ENCODE results near the gene PHLDB2.

The PHLDB2 gene

GRCh38 chr3:111910806-111911205, 51.7 kb downstream of the PHLDB2 start:
- Histone ChIP-seq H3K9me3 (ENCODE audit: control insufficient read depth, low read depth, low read length) (no peaks in the 10 kb centered on the region), H3K9ac (ENCODE audit: low read length) (no peak overlapping the region), H3K4me1 (ENCODE audit: control insufficient read depth, low read depth, low read length) (peaks cover 19% of the 10 kb centered on the region), H3K27ac (ENCODE audit: low read length) (no peak overlapping the region), H3K4me3 (ENCODE audit: low read length) (no peak overlapping the region), H3K27me3 (ENCODE audit: control insufficient read depth, insufficient read depth, low read length) (no peaks in the 10 kb centered on the region), H3K36me3 (ENCODE audit: control insufficient read depth, low read depth, low read length) (peaks cover 7% of the 10 kb centered on the region)

- Histone ChIP-seq H3K27ac (ENCODE audit: low read length) (no peak overlapping the region), H3K9ac (ENCODE audit: low read length) (no peak overlapping the region)
Measured at GRCh38 chr3:111911446-111911845, 52.4 kb downstream of the PHLDB2 start.

GRCh38 chr3:111913163-111913763, 54.2 kb downstream of the PHLDB2 start:
- peaks cover 38% of the 10 kb centered on the region for H3K4me1 ChIP-seq (ENCODE audit: control insufficient read depth, low read depth, low read length)

More at GRCh38 chr3:111911446-111911845, 52.4 kb downstream of the PHLDB2 start:
- peaks cover 7% of the 10 kb centered on the region for H3K36me3 ChIP-seq (ENCODE audit: control insufficient read depth, low read depth, low read length)
- H3K4me3 ChIP-seq (ENCODE audit: low read length): no peak overlapping the region
- no peaks in the 10 kb centered on the region for H3K9me3 ChIP-seq (ENCODE audit: control insufficient read depth, low read depth, low read length)
- no peaks in the 10 kb centered on the region for H3K27me3 ChIP-seq (ENCODE audit: control insufficient read depth, insufficient read depth, low read length)
- peaks cover 25% of the 10 kb centered on the region for H3K4me1 ChIP-seq (ENCODE audit: control insufficient read depth, low read depth, low read length)

GRCh38 chr3:111915905-111916304, 56.8 kb downstream of the PHLDB2 start:
- Histone ChIP-seq H3K9ac (ENCODE audit: low read length) (no peak overlapping the region), H3K36me3 (ENCODE audit: control insufficient read depth, low read depth, low read length) (peaks cover 7% of the 10 kb centered on the region)

More at GRCh38 chr3:111913163-111913763, 54.2 kb downstream of the PHLDB2 start:
- Histone ChIP-seq H3K4me3 (ENCODE audit: low read length) (no peak overlapping the region), H3K27ac (ENCODE audit: low read length) (no peak overlapping the region), H3K9me3 (ENCODE audit: control insufficient read depth, low read depth, low read length) (no peaks in the 10 kb centered on the region), H3K27me3 (ENCODE audit: control insufficient read depth, insufficient read depth, low read length) (peaks cover 3% of the 10 kb centered on the region), H3K9ac (ENCODE audit: low read length) (no peak overlapping the region), H3K36me3 (ENCODE audit: control insufficient read depth, low read depth, low read length) (peaks cover 7% of the 10 kb centered on the region)

GRCh38 chr3:111917300-111917699, 58.2 kb downstream of the PHLDB2 start:
- H3K27ac ChIP-seq (ENCODE audit: low read length): no peak overlapping the region
- H3K4me1 ChIP-seq (ENCODE audit: control insufficient read depth, low read depth, low read length): peaks cover 41% of the 10 kb centered on the region
- no peaks in the 10 kb centered on the region for H3K9me3 ChIP-seq (ENCODE audit: control insufficient read depth, low read depth, low read length)
- H3K9ac ChIP-seq (ENCODE audit: low read length): no peak overlapping the region
- peaks cover 10% of the 10 kb centered on the region for H3K36me3 ChIP-seq (ENCODE audit: control insufficient read depth, low read depth, low read length)
- no peak overlapping the region for H3K4me3 ChIP-seq (ENCODE audit: low read length)
- peaks cover 32% of the 10 kb centered on the region for H3K27me3 ChIP-seq (ENCODE audit: control insufficient read depth, insufficient read depth, low read length)

More at GRCh38 chr3:111915905-111916304, 56.8 kb downstream of the PHLDB2 start:
- Histone ChIP-seq H3K4me3 (ENCODE audit: low read length) (no peak overlapping the region), H3K4me1 (ENCODE audit: control insufficient read depth, low read depth, low read length) (peaks cover 48% of the 10 kb centered on the region), H3K27ac (ENCODE audit: low read length) (no peak overlapping the region), H3K27me3 (ENCODE audit: control insufficient read depth, insufficient read depth, low read length) (peaks cover 29% of the 10 kb centered on the region), H3K9me3 (ENCODE audit: control insufficient read depth, low read depth, low read length) (no peaks in the 10 kb centered on the region)

GRCh38 chr3:111919370-111920065, 60.5 kb downstream of the PHLDB2 start:
- Histone ChIP-seq H3K27me3 (ENCODE audit: control insufficient read depth, insufficient read depth, low read length) (peaks cover 32% of the 10 kb centered on the region), H3K9me3 (ENCODE audit: control insufficient read depth, low read depth, low read length) (no peaks in the 10 kb centered on the region), H3K9ac (ENCODE audit: low read length) (no peak overlapping the region), H3K4me1 (ENCODE audit: control insufficient read depth, low read depth, low read length) (peaks cover 34% of the 10 kb centered on the region), H3K4me3 (ENCODE audit: low read length) (no peak overlapping the region), H3K36me3 (ENCODE audit: control insufficient read depth, low read depth, low read length) (peaks cover 14% of the 10 kb centered on the region), H3K27ac (ENCODE audit: low read length) (no peak overlapping the region)

GRCh38 chr3:111921181-111921580, 62.1 kb downstream of the PHLDB2 start:
- H3K4me3 ChIP-seq (ENCODE audit: low read length): no peak overlapping the region
- peaks cover 30% of the 10 kb centered on the region for H3K4me1 ChIP-seq (ENCODE audit: control insufficient read depth, low read depth, low read length)
- peaks cover 32% of the 10 kb centered on the region for H3K27me3 ChIP-seq (ENCODE audit: control insufficient read depth, insufficient read depth, low read length)
- peaks cover 14% of the 10 kb centered on the region for H3K36me3 ChIP-seq (ENCODE audit: control insufficient read depth, low read depth, low read length)
- no peaks in the 10 kb centered on the region for H3K9me3 ChIP-seq (ENCODE audit: control insufficient read depth, low read depth, low read length)
- no peak overlapping the region for H3K27ac ChIP-seq (ENCODE audit: low read length)
- H3K9ac ChIP-seq (ENCODE audit: low read length): no peak overlapping the region

GRCh38 chr3:111923095-111923771, 64.2 kb downstream of the PHLDB2 start:
- Histone ChIP-seq H3K4me1 (ENCODE audit: control insufficient read depth, low read depth, low read length) (peaks cover 15% of the 10 kb centered on the region), H3K36me3 (ENCODE audit: control insufficient read depth, low read depth, low read length) (peaks cover 14% of the 10 kb centered on the region), H3K27me3 (ENCODE audit: control insufficient read depth, insufficient read depth, low read length) (peaks cover 29% of the 10 kb centered on the region), H3K27ac (ENCODE audit: low read length) (no peak overlapping the region), H3K4me3 (ENCODE audit: low read length) (no peak overlapping the region), H3K9ac (ENCODE audit: low read length) (no peak overlapping the region), H3K9me3 (ENCODE audit: control insufficient read depth, low read depth, low read length) (no peaks in the 10 kb centered on the region)

- Histone ChIP-seq H3K9ac (ENCODE audit: low read length) (no peak overlapping the region), H3K4me1 (ENCODE audit: control insufficient read depth, low read depth, low read length) (peaks cover 15% of the 10 kb centered on the region), H3K27ac (ENCODE audit: low read length) (no peak overlapping the region), H3K9me3 (ENCODE audit: control insufficient read depth, low read depth, low read length) (no peaks in the 10 kb centered on the region), H3K4me3 (ENCODE audit: low read length) (no peak overlapping the region), H3K27me3 (ENCODE audit: control insufficient read depth, insufficient read depth, low read length) (peaks cover 24% of the 10 kb centered on the region), H3K36me3 (ENCODE audit: control insufficient read depth, low read depth, low read length) (peaks cover 14% of the 10 kb centered on the region)
Measured at GRCh38 chr3:111923806-111924205, 64.7 kb downstream of the PHLDB2 start.

GRCh38 chr3:111924283-111924682, 65.2 kb downstream of the PHLDB2 start:
- Histone ChIP-seq H3K27ac (ENCODE audit: low read length) (no peak overlapping the region), H3K9ac (ENCODE audit: low read length) (no peak overlapping the region), H3K9me3 (ENCODE audit: control insufficient read depth, low read depth, low read length) (no peaks in the 10 kb centered on the region), H3K36me3 (ENCODE audit: control insufficient read depth, low read depth, low read length) (peaks cover 14% of the 10 kb centered on the region), H3K4me1 (ENCODE audit: control insufficient read depth, low read depth, low read length) (peaks cover 14% of the 10 kb centered on the region), H3K4me3 (ENCODE audit: low read length) (no peak overlapping the region), H3K27me3 (ENCODE audit: control insufficient read depth, insufficient read depth, low read length) (peaks cover 19% of the 10 kb centered on the region)

GRCh38 chr3:111926266-111926676, 67.2 kb downstream of the PHLDB2 start:
- Histone ChIP-seq H3K36me3 (ENCODE audit: control insufficient read depth, low read depth, low read length) (peaks cover 14% of the 10 kb centered on the region), H3K4me1 (ENCODE audit: control insufficient read depth, low read depth, low read length) (peaks cover 3% of the 10 kb centered on the region), H3K27me3 (ENCODE audit: control insufficient read depth, insufficient read depth, low read length) (no peaks in the 10 kb centered on the region)

More at GRCh38 chr3:111926266-111926676, 67.2 kb downstream of the PHLDB2 start:
- Histone ChIP-seq H3K27ac (ENCODE audit: low read length) (no peak overlapping the region), H3K9me3 (ENCODE audit: control insufficient read depth, low read depth, low read length) (no peaks in the 10 kb centered on the region), H3K9ac (ENCODE audit: low read length) (no peak overlapping the region), H3K4me3 (ENCODE audit: low read length) (no peak overlapping the region)
